Measurements from ENCODE around the gene ARSB. TPM values are rescaled to one million over a fixed set of nuclear protein-coding genes. Genes with fewer than 3 reads are reported as not detected.
"Not testable (repeated sequence)": the region's sequence is repeated elsewhere in the genome, so short reads cannot be mapped to it uniquely, and the experiment has no call there.

The ARSB gene
- total and polyA plus RNA-seq, 12 donors, result 1.7 to 21.4 (median 14.1) TPM

DNA sequence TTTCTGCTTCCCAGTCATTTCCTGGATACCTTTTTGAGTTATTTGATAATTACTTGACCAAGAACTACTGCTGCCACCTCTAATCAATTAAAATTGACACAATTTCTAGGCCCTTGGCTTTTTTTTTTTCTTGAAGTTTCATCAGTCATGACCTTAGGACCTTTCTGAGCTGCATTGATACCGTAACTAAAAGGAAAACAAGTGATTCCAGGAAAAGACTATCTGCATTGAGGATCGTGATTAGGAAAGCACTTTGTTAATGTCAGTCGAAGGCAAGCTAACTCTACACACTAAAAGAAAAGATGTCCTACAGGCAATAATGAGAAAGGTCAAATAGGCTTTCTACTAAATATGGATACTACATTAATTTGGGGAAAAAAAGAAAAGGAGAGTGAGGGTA lies 69.9 kb downstream of the ARSB start:
- no peaks in the 10 kb centered on the region for H3K27me3 ChIP-seq
- peaks cover 0 to 13% (median 0%) of the 10 kb centered on the region in 9 donors for H3K4me1 ChIP-seq
- intact Hi-C loops (cut with DNase I), result loop anchor here in 1 of 10 donors (10.0 kb wide), 1 partner anchor 270 kb away; the partner anchor contains the start of gene LHFPL2
- DNase-seq (no peak), ATAC-seq (no peak)
- TF ChIP-seq, protein P1, sequence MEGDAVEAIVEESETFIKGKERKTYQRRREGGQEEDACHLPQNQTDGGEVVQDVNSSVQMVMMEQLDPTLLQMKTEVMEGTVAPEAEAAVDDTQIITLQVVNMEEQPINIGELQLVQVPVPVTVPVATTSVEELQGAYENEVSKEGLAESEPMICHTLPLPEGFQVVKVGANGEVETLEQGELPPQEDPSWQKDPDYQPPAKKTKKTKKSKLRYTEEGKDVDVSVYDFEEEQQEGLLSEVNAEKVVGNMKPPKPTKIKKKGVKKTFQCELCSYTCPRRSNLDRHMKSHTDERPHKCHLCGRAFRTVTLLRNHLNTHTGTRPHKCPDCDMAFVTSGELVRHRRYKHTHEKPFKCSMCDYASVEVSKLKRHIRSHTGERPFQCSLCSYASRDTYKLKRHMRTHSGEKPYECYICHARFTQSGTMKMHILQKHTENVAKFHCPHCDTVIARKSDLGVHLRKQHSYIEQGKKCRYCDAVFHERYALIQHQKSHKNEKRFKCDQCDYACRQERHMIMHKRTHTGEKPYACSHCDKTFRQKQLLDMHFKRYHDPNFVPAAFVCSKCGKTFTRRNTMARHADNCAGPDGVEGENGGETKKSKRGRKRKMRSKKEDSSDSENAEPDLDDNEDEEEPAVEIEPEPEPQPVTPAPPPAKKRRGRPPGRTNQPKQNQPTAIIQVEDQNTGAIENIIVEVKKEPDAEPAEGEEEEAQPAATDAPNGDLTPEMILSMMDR (IDR thresholded peaks at IDR 0.05), result no peak
- no peak overlapping the region for H3K27ac ChIP-seq
- no peaks in the 10 kb centered on the region for H3K9me3 ChIP-seq
- peaks cover 0 to 4% (median 0%) of the 10 kb centered on the region in 9 donors for H3K36me3 ChIP-seq
- WGBS, 2 donors, result 80 to 81% methylated on average over 3 of the region's 3 CpGs
- H3K4me3 ChIP-seq, result no peak overlapping the region

DNA sequence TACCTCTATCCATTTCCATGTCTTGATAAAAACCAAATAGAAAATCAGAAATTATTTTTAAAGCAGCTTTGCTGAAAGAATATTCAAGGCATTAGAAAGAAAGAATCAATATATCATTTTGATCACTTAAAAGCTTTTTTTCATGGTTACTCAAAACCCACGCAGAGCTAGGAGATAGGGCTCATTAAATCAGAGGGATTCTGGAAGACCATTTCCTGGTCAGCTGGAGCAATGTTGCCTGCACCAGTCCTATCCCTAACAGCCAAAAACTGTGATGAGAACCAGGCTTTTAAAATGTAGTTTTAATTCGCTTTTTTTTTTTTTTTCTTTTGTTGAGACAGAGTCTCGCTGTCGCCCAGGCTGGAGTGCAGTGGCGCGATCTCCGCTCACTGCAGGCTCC lies 72.3 kb downstream of the ARSB start:
- peak overlapping the region in 4 of 10 donors; percentile 0 to 45 (median 42) for H3K27ac ChIP-seq
- intact Hi-C loops (cut with DNase I), result loop anchor here in 1 of 10 donors (10.0 kb wide), 1 partner anchor 268 kb away; the partner anchor contains the start of gene LHFPL2
- DNase-seq, result no peak
- H3K9me3 ChIP-seq, result no peaks in the 10 kb centered on the region
- no peak for ATAC-seq
- no peak overlapping the region for H3K4me3 ChIP-seq
- TF ChIP-seq, protein P1 (IDR thresholded peaks at IDR 0.05), result no peak
- H3K27me3 ChIP-seq, result no peaks in the 10 kb centered on the region
- H3K36me3 ChIP-seq, result no peaks in the 10 kb centered on the region
- peaks cover 2 to 37% (median 18%) of the 10 kb centered on the region in 9 donors for H3K4me1 ChIP-seq
- WGBS, 2 donors, result 91 to 94% methylated on average over 7 of the region's 7 CpGs

DNA sequence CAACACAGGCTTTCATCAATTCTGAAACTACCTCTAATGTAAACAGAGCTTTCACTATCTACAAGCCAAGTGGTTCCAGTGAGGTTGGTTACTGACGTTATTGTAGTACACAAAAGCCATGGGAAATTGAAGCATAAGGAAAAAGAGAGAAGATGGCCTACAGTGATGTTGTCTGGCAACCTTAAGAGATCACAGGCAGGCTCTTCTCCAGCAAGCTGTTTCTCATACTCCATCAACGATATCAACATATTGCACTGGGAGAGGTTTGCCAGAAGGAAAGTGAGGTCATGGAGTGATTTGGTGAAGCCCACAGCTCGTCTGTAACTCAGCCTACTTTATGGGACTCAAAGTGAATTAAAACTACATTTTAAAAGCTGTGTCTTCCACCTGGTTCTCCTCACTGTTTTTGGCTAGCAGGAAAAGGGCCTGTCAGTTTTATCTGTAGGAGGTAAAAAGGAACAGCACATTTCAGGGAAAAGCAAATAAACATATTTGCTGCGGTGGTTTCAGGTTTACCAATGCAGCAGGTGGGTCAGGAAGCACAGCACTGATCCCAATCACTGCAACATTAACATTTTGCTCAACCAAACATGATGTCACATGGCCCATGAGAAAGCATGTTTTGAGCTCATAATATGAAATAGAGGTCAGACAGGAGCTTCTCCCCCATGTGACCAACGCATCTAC lies 72.9 kb downstream of the ARSB start:
- Histone ChIP-seq H3K27me3 (no peaks in the 10 kb centered on the region), H3K27ac (peak overlapping the region in 4 of 10 donors; percentile 0 to 45 (median 42)), H3K4me1 (peaks cover 4 to 43% (median 24%) of the 10 kb centered on the region in 9 donors), H3K4me3 (no peak overlapping the region), H3K9me3 (no peaks in the 10 kb centered on the region), H3K36me3 (no peaks in the 10 kb centered on the region)
- intact Hi-C loops (cut with DNase I), result loop anchor here in 1 of 10 donors (10.0 kb wide), 1 partner anchor 267 kb away; the partner anchor contains the start of gene LHFPL2
- WGBS, 2 donors, result 47 to 59% methylated on average over 5 of the region's 5 CpGs
- TF ChIP-seq, protein P1 (IDR thresholded peaks at IDR 0.05), result no peak
- ATAC-seq (peak in 6 of 8 donors; percentile 7 to 24 (median 14)), DNase-seq (peak in 1 of 2 donors; percentile 38)

DNA sequence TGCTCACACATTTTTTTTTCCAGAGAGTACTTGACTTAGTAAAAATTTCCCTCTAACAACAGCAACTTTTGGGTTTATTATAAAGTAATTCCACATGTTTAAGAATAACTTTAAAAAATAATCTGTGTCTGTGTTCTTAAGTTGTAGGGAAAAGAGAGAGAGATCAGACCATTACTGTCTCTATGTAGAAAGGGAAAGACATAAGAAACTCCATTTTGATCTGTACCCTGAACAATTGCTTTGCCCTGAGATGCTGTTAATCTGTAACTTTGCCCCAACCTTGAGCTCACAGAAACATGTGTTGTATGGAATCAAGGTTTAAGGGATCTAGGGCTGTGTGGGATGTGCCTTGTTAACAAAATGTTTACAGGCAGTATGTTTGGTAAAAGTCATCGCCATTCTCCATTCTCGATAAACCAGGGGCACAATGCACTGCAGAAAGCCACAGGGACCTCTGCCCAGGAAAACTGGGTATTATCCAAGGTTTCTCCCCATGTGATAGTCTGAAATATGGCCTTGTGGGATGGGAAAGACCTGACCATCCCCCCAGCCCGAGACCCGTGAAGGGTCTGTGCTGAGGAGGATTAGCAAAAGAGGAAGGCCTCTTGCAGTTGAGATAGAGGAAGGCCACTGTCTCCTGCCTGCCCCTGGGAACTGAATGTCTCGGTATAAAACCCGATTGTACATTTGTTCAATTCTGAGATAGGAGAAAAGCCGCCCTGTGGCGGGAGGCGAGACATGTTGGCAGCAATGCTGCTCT lies 75.7 kb downstream of the ARSB start:
- intact Hi-C loops (cut with DNase I), result loop anchor here in 7 of 10 donors (5.0 to 10.0 kb wide), 7 partner anchors 45 to 375 kb away; no protein-coding TSS in a partner anchor
- peak overlapping the region in 1 of 10 donors; percentile 37 for H3K4me3 ChIP-seq
- 89 to 97% methylated on average over 6 to 7 of the region's 9 CpGs for WGBS, 2 donors
- not testable (repeated sequence) for DNase-seq, ATAC-seq, H3K9me3 ChIP-seq, H3K36me3 ChIP-seq, H3K27me3 ChIP-seq
- peaks cover 4 to 65% (median 48%) of the 10 kb centered on the region in 9 donors for H3K4me1 ChIP-seq
- H3K27ac ChIP-seq, result peak overlapping the region in 6 of 10 donors; percentile 31 to 86 (median 77)

All from heart right ventricle (tissue), 16 donors.